ENCODE results near the gene CAMSAP1. TPM values are rescaled to one million over a fixed set of nuclear protein-coding genes. Genes with fewer than 3 reads are reported as not detected.

Gene CAMSAP1, protein sequence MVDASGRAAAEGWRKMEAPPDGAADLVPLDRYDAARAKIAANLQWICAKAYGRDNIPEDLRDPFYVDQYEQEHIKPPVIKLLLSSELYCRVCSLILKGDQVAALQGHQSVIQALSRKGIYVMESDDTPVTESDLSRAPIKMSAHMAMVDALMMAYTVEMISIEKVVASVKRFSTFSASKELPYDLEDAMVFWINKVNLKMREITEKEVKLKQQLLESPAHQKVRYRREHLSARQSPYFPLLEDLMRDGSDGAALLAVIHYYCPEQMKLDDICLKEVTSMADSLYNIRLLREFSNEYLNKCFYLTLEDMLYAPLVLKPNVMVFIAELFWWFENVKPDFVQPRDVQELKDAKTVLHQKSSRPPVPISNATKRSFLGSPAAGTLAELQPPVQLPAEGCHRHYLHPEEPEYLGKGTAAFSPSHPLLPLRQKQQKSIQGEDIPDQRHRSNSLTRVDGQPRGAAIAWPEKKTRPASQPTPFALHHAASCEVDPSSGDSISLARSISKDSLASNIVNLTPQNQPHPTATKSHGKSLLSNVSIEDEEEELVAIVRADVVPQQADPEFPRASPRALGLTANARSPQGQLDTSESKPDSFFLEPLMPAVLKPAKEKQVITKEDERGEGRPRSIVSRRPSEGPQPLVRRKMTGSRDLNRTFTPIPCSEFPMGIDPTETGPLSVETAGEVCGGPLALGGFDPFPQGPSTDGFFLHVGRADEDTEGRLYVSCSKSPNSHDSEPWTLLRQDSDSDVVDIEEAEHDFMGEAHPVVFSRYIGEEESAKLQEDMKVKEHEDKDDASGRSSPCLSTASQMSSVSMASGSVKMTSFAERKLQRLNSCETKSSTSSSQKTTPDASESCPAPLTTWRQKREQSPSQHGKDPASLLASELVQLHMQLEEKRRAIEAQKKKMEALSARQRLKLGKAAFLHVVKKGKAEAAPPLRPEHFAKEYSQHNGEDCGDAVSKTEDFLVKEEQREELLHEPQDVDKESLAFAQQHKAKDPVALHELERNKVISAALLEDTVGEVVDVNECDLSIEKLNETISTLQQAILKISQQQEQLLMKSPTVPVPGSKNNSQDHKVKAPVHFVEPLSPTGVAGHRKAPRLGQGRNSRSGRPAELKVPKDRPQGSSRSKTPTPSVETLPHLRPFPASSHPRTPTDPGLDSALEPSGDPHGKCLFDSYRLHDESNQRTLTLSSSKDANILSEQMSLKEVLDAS (N-terminal part only)
- 11.9 and 15.2 TPM in 2 replicates for total RNA-seq

DNA sequence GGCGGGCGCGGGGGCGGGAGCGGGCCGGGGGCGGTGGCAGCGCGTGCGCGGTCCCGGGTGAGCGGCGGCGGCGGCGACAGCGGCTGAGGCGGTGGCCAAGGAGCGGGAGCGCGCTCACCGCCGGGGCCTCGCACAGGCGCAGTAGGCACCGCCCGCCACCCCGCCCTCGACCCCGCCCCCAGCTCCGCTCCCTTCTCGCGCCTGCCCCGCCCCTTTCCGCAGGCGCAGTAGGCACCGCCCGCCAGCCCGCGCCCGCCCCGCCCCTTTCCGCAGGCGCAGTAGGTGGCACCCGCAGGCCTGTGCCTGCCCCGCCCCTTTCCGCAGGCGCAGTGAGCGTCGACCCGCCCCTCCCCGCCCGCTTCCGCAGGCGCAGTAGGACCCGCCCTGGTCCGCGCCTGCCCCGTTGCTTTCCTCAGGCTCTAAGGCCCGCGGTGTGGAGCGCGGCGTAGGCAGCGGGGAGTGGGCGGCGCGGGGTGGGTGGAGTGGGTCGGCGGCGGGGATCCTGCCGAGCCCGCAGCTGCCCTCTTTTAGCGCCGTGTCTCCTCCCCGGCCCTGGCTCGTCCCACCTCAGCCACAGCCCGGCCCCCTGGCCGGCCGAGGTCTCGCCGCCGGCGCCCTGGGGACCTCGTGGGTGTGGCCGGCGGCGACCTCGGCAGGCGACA is at the start of gene CAMSAP1:
Gene CAMSAP1, minus strand, starts transcription at position 116 of the 662 bp plus-strand sequence. CDS start 387 bp downstream, outside the sequence.

Other genes starting within 250 kb of the CAMSAP1 start
- not detected in 2 replicates for gene LCN9, start 244.2 kb downstream of the CAMSAP1 start, total RNA-seq
- not detected in 2 replicates for gene SOHLH1, start 208.1 kb downstream of the CAMSAP1 start, total RNA-seq
- not detected in 2 replicates for gene KCNT1, start 205.4 kb downstream of the CAMSAP1 start, total RNA-seq
- gene UBAC1, start 53.8 kb upstream of the CAMSAP1 start, total RNA-seq = 37.9 and 49.7 TPM in 2 replicates
- gene NACC2, start 187.7 kb upstream of the CAMSAP1 start, total RNA-seq = 24.9 and 36.9 TPM in 2 replicates
- 58.7 and 76.2 TPM in 2 replicates for gene TMEM250, start 211.3 kb upstream of the CAMSAP1 start, total RNA-seq